SU-DHL-6 (cell line): Measurements from ENCODE around the gene BTNL2.

ENCODE experiments used
- H2AFZ ChIP-seq: fragments of 200-600 bp; sonication (generic); 2 replicates; pipeline ENCODE4 v1.6.1; 2014; ENCODE audit warnings: low read depth, mild to moderate bottlenecking, moderate library complexity, mixed read lengths, antibody characterized with exemption, low read length; ENCODE audit not compliant: severe bottlenecking
- H3F3A ChIP-seq: fragments of 200-600 bp; shearing (Covaris generic); 2 replicates; pipeline ENCODE4 v1.6.0; 2016; ENCODE audit warnings: antibody characterized with exemption, mild to moderate bottlenecking; ENCODE audit not compliant: insufficient read depth
- H3K27ac ChIP-seq: fragments of 200-600 bp; sonication (generic); 2 replicates; pipeline ENCODE4 v1.5.1; 2016; ENCODE audit warnings: low read depth, mild to moderate bottlenecking, low read length, moderate library complexity, mixed read lengths
- H3K27me3 ChIP-seq: fragments of 200-600 bp; sonication (generic), shearing (Covaris generic); 2 replicates; pipeline ENCODE4 v1.6.0; 2014; ENCODE audit warnings: mild to moderate bottlenecking, low read length
- H3K36me3 ChIP-seq: fragments of 200-600 bp; sonication (generic); 2 replicates; pipeline ENCODE4 v1.6.1; 2014; ENCODE audit warnings: mild to moderate bottlenecking, low read length, mixed read lengths
- H3K4me2 ChIP-seq: fragments of 300-600, 200-600 bp; shearing (Covaris generic), sonication (generic); 2 replicates; pipeline ENCODE4 v1.6.0; 2014; ENCODE audit warnings: low read length, low read depth, mild to moderate bottlenecking; ENCODE audit not compliant: poor library complexity, severe bottlenecking
- H3K4me3 ChIP-seq: fragments of 200-600 bp; sonication (generic); 2 replicates; pipeline ENCODE4 v1.5.1; 2014; ENCODE audit warnings: antibody characterized with exemption, low read length, mild to moderate bottlenecking, mixed read lengths; ENCODE audit not compliant: insufficient read depth, poor library complexity, severe bottlenecking
- H3K79me2 ChIP-seq: fragments of 200-600 bp; sonication (generic); 2 replicates; pipeline ENCODE4 v1.6.1; 2014; ENCODE audit warnings: mild to moderate bottlenecking, low read length, moderate library complexity; ENCODE audit not compliant: insufficient read depth
- H3K9ac ChIP-seq: fragments of 200-600 bp; sonication (generic); 2 replicates; pipeline ENCODE4 v1.7.0; 2014; ENCODE audit warnings: mild to moderate bottlenecking, low read length
- H3K9me2 ChIP-seq: fragments of 200-600 bp; sonication (generic); replicated peaks from 2 replicates; pipeline ENCODE4 v1.6.1; 2014; ENCODE audit warnings: low read length; ENCODE audit not compliant: insufficient read depth
- H3K9me3 ChIP-seq: fragments of 200-600 bp; sonication (generic); 2 replicates; pipeline ENCODE4 v1.6.1; 2014; ENCODE audit warnings: low read length, mixed read lengths; ENCODE audit not compliant: insufficient read depth
- H4K20me1 ChIP-seq: fragments of 200-600 bp; sonication (generic); 2 replicates; pipeline ENCODE4 v1.6.1; 2014; ENCODE audit warnings: low read depth, mild to moderate bottlenecking, antibody characterized with exemption, low read length, moderate library complexity, mixed read lengths
- EZH2phosphoT487 ChIP-seq: fragments of 200-600 bp; sonication (generic), shearing (Covaris generic); conservative IDR thresholded peaks from 2 replicates; pipeline ENCODE4 v1.6.1; 2018; ENCODE audit warnings: mild to moderate bottlenecking, antibody characterized with exemption, low read length, moderate library complexity, mixed read lengths
- TF ChIP-seq, protein P1 (sequence below): fragments of 200-600 bp; sonication (generic); IDR thresholded peaks from one replicate; pipeline ENCODE4 v1.5.1; 2017; ENCODE audit warnings: antibody characterized with exemption, mild to moderate bottlenecking, low read length, moderate library complexity; ENCODE audit not compliant: insufficient read depth, poor library complexity, severe bottlenecking

The BTNL2 gene

DNA sequence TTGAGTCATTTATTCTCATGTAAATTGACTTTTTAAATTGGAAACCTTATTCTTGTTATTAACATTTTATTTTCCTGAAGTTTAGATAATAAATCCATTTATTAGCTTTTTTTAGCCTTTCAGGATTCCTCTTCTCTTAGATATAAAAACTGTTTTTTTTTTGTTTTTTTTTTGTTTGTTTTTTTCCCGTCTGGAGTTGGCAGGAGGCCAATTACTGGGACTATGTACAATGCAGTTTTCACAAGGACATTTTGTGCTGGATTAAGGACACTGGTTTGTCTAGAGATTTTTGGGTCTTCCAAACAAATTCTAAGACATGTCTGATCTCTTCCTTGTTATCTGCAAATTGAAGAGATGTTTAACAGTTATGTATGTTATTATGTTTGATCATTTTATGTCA lies 1.3 kb downstream of the BTNL2 start:
- H3K9me2 ChIP-seq, result no peaks in the 10 kb centered on the region
- H2AFZ ChIP-seq, result no peak overlapping the region
- H3K4me3 ChIP-seq, result no peak overlapping the region
- H3K27ac ChIP-seq, result no peak overlapping the region
- H3K9ac ChIP-seq, result no peak overlapping the region
- H3K27me3 ChIP-seq, result no peaks in the 10 kb centered on the region
- no peak for TF ChIP-seq EZH2phosphoT487
- TF ChIP-seq, protein P1, sequence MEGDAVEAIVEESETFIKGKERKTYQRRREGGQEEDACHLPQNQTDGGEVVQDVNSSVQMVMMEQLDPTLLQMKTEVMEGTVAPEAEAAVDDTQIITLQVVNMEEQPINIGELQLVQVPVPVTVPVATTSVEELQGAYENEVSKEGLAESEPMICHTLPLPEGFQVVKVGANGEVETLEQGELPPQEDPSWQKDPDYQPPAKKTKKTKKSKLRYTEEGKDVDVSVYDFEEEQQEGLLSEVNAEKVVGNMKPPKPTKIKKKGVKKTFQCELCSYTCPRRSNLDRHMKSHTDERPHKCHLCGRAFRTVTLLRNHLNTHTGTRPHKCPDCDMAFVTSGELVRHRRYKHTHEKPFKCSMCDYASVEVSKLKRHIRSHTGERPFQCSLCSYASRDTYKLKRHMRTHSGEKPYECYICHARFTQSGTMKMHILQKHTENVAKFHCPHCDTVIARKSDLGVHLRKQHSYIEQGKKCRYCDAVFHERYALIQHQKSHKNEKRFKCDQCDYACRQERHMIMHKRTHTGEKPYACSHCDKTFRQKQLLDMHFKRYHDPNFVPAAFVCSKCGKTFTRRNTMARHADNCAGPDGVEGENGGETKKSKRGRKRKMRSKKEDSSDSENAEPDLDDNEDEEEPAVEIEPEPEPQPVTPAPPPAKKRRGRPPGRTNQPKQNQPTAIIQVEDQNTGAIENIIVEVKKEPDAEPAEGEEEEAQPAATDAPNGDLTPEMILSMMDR, result no peak
- no peaks in the 10 kb centered on the region for H3K79me2 ChIP-seq
- H4K20me1 ChIP-seq, result no peaks in the 10 kb centered on the region
- no peaks in the 10 kb centered on the region for H3K36me3 ChIP-seq
- no peak overlapping the region for H3K4me2 ChIP-seq
- H3F3A ChIP-seq, result no peaks in the 10 kb centered on the region
- H3K9me3 ChIP-seq, result no peaks in the 10 kb centered on the region

GRCh38 chr6:32402812-32403211 lies 4.2 kb downstream of the BTNL2 start:
- H3K27me3 ChIP-seq, result no peaks in the 10 kb centered on the region
- H3K9ac ChIP-seq, result no peak overlapping the region
- no peak for TF ChIP-seq EZH2phosphoT487
- TF ChIP-seq, protein P1, result no peak
- no peaks in the 10 kb centered on the region for H3K36me3 ChIP-seq
- no peak overlapping the region for H2AFZ ChIP-seq
- no peak overlapping the region for H3K27ac ChIP-seq
- no peaks in the 10 kb centered on the region for H3K9me3 ChIP-seq
- H4K20me1 ChIP-seq, result no peaks in the 10 kb centered on the region
- no peaks in the 10 kb centered on the region for H3K79me2 ChIP-seq
- no peaks in the 10 kb centered on the region for H3K9me2 ChIP-seq
- H3K4me3 ChIP-seq, result no peak overlapping the region
- no peaks in the 10 kb centered on the region for H3F3A ChIP-seq
- no peak overlapping the region for H3K4me2 ChIP-seq

DNA sequence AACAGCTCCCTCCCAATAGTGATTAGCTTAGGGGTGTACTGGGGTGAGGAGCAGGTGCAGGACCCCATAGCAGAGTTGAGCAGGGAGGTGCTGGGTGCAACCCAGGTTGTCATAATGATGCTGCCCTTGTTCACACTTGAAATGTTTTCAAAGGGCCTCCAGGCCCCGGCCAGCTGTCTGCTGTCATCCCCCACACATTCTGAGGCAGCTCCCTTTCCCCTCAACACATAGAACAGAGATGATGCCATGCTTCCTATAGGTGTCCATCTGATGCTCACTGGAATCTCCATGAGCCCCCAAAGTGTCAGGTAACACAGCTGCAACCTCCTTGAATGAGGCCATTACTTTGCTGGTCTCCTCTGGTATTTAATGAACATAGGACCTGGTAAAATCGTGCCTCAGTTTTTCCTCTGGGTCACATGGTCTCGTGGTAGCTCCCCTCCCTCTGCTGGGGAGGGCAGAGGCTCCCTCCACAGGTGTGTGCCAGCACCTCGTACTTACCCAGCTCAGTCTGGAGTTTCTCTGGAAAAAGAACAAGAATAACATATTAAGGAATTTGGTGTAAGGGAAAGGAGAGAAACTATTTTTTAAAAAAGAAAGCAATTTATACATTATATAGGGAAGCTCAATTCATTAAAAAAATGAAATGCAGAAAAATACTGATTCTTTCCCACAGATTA lies 5.6 kb downstream of the BTNL2 start:
- Histone ChIP-seq H3K9me2 (no peaks in the 10 kb centered on the region), H3K79me2 (no peaks in the 10 kb centered on the region), H3K9ac (no peak overlapping the region), H2AFZ (no peak overlapping the region), H3K27me3 (no peaks in the 10 kb centered on the region), H3K36me3 (no peaks in the 10 kb centered on the region), H3K9me3 (no peaks in the 10 kb centered on the region), H3F3A (no peaks in the 10 kb centered on the region), H3K27ac (no peak overlapping the region), H3K4me2 (no peak overlapping the region), H3K4me3 (no peak overlapping the region), H4K20me1 (no peaks in the 10 kb centered on the region)
- TF ChIP-seq, protein P1, result no peak
- no peak for TF ChIP-seq EZH2phosphoT487
